ENCODE results near the gene SENP5.

DNA sequence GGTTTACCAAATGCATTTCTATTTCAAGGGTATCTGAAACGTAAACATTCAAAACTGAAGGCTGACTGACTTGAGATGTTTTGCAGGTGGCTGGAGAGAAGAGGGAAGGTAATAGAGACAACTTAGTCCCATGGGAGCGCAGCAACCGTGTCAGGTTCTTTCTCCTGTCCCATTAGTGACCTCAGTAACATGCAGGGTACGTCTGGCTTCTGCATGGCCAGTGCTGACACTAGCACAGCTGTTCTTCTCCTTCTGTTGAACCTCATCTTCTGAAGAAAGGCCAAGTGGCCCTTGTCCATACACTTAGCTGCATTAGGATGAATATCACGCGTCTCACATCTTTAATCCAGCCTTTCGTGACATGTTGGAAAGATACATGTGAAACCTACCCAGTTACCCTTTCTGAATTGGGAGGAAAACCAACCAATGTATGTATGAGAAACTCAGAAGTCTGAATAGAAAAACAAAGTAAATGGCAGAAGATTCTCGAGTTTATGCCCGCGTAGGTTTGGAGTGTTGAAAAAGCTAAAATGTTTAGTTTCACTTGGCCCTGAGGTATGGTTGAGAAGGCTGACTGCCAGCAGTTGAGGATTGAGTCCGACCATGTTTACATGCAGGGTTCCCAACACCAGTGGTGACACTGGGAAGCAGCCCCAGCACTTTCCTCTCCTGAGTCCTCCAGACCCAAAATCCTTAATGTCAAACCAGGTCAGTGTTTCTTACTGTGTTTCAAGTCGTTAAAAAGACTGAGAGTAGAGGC, 64.3 kb downstream of the SENP5 start:
- TF ChIP-seq POLR2AphosphoS5 (IDR thresholded peaks at IDR 0.05; ENCODE audit: low read depth, low read length), result no peak
- TF ChIP-seq, protein P1, sequence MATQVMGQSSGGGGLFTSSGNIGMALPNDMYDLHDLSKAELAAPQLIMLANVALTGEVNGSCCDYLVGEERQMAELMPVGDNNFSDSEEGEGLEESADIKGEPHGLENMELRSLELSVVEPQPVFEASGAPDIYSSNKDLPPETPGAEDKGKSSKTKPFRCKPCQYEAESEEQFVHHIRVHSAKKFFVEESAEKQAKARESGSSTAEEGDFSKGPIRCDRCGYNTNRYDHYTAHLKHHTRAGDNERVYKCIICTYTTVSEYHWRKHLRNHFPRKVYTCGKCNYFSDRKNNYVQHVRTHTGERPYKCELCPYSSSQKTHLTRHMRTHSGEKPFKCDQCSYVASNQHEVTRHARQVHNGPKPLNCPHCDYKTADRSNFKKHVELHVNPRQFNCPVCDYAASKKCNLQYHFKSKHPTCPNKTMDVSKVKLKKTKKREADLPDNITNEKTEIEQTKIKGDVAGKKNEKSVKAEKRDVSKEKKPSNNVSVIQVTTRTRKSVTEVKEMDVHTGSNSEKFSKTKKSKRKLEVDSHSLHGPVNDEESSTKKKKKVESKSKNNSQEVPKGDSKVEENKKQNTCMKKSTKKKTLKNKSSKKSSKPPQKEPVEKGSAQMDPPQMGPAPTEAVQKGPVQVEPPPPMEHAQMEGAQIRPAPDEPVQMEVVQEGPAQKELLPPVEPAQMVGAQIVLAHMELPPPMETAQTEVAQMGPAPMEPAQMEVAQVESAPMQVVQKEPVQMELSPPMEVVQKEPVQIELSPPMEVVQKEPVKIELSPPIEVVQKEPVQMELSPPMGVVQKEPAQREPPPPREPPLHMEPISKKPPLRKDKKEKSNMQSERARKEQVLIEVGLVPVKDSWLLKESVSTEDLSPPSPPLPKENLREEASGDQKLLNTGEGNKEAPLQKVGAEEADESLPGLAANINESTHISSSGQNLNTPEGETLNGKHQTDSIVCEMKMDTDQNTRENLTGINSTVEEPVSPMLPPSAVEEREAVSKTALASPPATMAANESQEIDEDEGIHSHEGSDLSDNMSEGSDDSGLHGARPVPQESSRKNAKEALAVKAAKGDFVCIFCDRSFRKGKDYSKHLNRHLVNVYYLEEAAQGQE (IDR thresholded peaks at IDR 0.05; ENCODE audit: insufficient read depth in 1 of 2, low read depth in 2 of 2, low read length in 2 of 2), result no peak
- no peak for TF ChIP-seq TAF1 (IDR thresholded peaks at IDR 0.05; ENCODE audit: borderline replicate concordance, insufficient read depth, low read length)
- no peak for TF ChIP-seq SIN3A (IDR thresholded peaks at IDR 0.05; ENCODE audit: borderline replicate concordance, insufficient read depth, low read length)
- TF ChIP-seq FOXP2 (optimal IDR thresholded peaks at IDR 0.05; ENCODE audit: borderline replicate concordance, extremely low read depth, extremely low read length, insufficient read depth), result no peak
